Muscle layer of duodenum (tissue), 2 donors: ENCODE measurements around the gene HCN3.
"Not testable (repeated sequence)": the region's sequence is repeated elsewhere in the genome, so short reads cannot be mapped to it uniquely, and the experiment has no call there.

Source experiments
- H3K27ac ChIP-seq: one replicate; pipeline ENCODE4 v1.7.0; 2013; ENCODE audit warnings: mild to moderate bottlenecking, low read length
- H3K27me3 ChIP-seq: one replicate; pipeline ENCODE4 v1.7.0; 2013; ENCODE audit warnings: low read depth, mild to moderate bottlenecking, control low read depth, low read length
- H3K36me3 ChIP-seq, 2 donors: one replicate each; pipeline ENCODE4 v1.7.0; 2013; ENCODE audit warnings: low read length in 2 of 2, control low read depth in 1 of 2, mild to moderate bottlenecking in 1 of 2; ENCODE audit not compliant: insufficient read depth in 2 of 2, control insufficient read depth in 1 of 2
- H3K4me1 ChIP-seq, 2 donors: one replicate each; pipeline ENCODE4 v1.7.0; 2013; ENCODE audit warnings: low read length in 2 of 2, mild to moderate bottlenecking in 2 of 2, control low read depth in 1 of 2, moderate library complexity in 1 of 2; ENCODE audit not compliant: insufficient read depth in 2 of 2, control insufficient read depth in 1 of 2
- H3K4me3 ChIP-seq, 2 donors: one replicate each; pipeline ENCODE4 v1.7.0; 2013; ENCODE audit warnings: low read length in 2 of 2, low read depth in 1 of 2, mild to moderate bottlenecking in 1 of 2
- H3K9me3 ChIP-seq, 2 donors: one replicate each; pipeline ENCODE4 v1.7.0; 2013; ENCODE audit warnings: low read length in 2 of 2, control low read depth in 1 of 2, mild to moderate bottlenecking in 1 of 2; ENCODE audit not compliant: control insufficient read depth in 1 of 2
- donor health status: healthy.

Gene HCN3

GRCh38 chr1:155277070-155277901, at the start of gene HCN3:
Gene HCN3, plus strand, starts transcription at chr1:155277463. Its CDS starts 128 bp downstream, at chr1:155277591.
- Histone ChIP-seq H3K27me3 (no peaks in the 10 kb centered on the region), H3K27ac (no peak within 1 kb of the TSS), H3K9me3 (no peaks in the 10 kb centered on the region), H3K4me1 (peaks cover 0 to 21% of the 10 kb centered on the region in 2 donors), H3K36me3 (no peaks in the 10 kb centered on the region), H3K4me3 (peak within 1 kb of the TSS; percentile 60 to 84)

GRCh38 chr1:155228096-155228427, 49.2 kb upstream of the HCN3 start:
- no peaks in the 10 kb centered on the region for H3K27me3 ChIP-seq
- peak overlapping the region; percentile 71 to 73 for H3K4me3 ChIP-seq
- H3K27ac ChIP-seq: peak overlapping the region; percentile 93
- H3K36me3 ChIP-seq: no peaks in the 10 kb centered on the region
- H3K4me1 ChIP-seq: peaks cover 7 to 28% of the 10 kb centered on the region in 2 donors
- H3K9me3 ChIP-seq: no peaks in the 10 kb centered on the region

- H3K9me3 ChIP-seq, H3K27ac ChIP-seq, H3K4me3 ChIP-seq, H3K27me3 ChIP-seq, H3K36me3 ChIP-seq: not testable (repeated sequence)
- peaks cover 4 to 20% of the 10 kb centered on the region in 2 donors for H3K4me1 ChIP-seq
Observed at GRCh38 chr1:155231302-155231701, 46.0 kb upstream of the HCN3 start.

- not testable (repeated sequence) for H3K27ac ChIP-seq, H3K9me3 ChIP-seq, H3K4me3 ChIP-seq, H3K27me3 ChIP-seq
- Histone ChIP-seq H3K4me1 (peaks cover 4 to 16% of the 10 kb centered on the region in 2 donors), H3K36me3 (peaks cover 0 to 12% of the 10 kb centered on the region in 2 donors)
Observed at GRCh38 chr1:155232001-155232978, 45.0 kb upstream of the HCN3 start.

- H3K9me3 ChIP-seq, H3K4me3 ChIP-seq, H3K27me3 ChIP-seq, H3K4me1 ChIP-seq, H3K27ac ChIP-seq: not testable (repeated sequence)
- H3K36me3 ChIP-seq: peaks cover 0 to 17% of the 10 kb centered on the region in 2 donors
Observed at GRCh38 chr1:155233502-155233901, 43.8 kb upstream of the HCN3 start.

GRCh38 chr1:155235375-155235774, 41.9 kb upstream of the HCN3 start:
- H3K4me3 ChIP-seq, H3K27ac ChIP-seq, H3K9me3 ChIP-seq, H3K27me3 ChIP-seq, H3K4me1 ChIP-seq: not testable (repeated sequence)
- peaks cover 0 to 17% of the 10 kb centered on the region in 2 donors for H3K36me3 ChIP-seq

- Histone ChIP-seq H3K4me1 (peaks cover 4 to 15% of the 10 kb centered on the region in 2 donors), H3K36me3 (peaks cover 0 to 17% of the 10 kb centered on the region in 2 donors), H3K27me3 (no peaks in the 10 kb centered on the region), H3K9me3 (no peaks in the 10 kb centered on the region), H3K27ac (no peak overlapping the region), H3K4me3 (no peak overlapping the region)
Observed at GRCh38 chr1:155236451-155236850, 40.8 kb upstream of the HCN3 start.

GRCh38 chr1:155241069-155241679, 36.1 kb upstream of the HCN3 start:
- Histone ChIP-seq H3K36me3 (peaks cover 0 to 9% of the 10 kb centered on the region in 2 donors), H3K27ac (peak overlapping the region; percentile 63), H3K4me3 (peak overlapping the region; percentile 36 to 55)

GRCh38 chr1:155241841-155242264, 35.4 kb upstream of the HCN3 start:
- Histone ChIP-seq H3K4me1 (peaks cover 7 to 19% of the 10 kb centered on the region in 2 donors), H3K27me3 (no peaks in the 10 kb centered on the region), H3K9me3 (no peaks in the 10 kb centered on the region), H3K36me3 (peaks cover 0 to 5% of the 10 kb centered on the region in 2 donors), H3K4me3 (peak overlapping the region in 1 of 2 donors; percentile 55), H3K27ac (peak overlapping the region; percentile 63)

More at GRCh38 chr1:155241069-155241679, 36.1 kb upstream of the HCN3 start:
- Histone ChIP-seq H3K4me1 (peaks cover 7 to 19% of the 10 kb centered on the region in 2 donors), H3K9me3 (no peaks in the 10 kb centered on the region), H3K27me3 (no peaks in the 10 kb centered on the region)

- peak overlapping the region; percentile 31 to 67 for H3K4me3 ChIP-seq
- H3K9me3 ChIP-seq: no peaks in the 10 kb centered on the region
Observed at GRCh38 chr1:155242805-155243358, 34.4 kb upstream of the HCN3 start.

More at GRCh38 chr1:155242805-155243358, 34.4 kb upstream of the HCN3 start:
- no peaks in the 10 kb centered on the region for H3K27me3 ChIP-seq
- H3K4me1 ChIP-seq: peaks cover 7 to 19% of the 10 kb centered on the region in 2 donors
- H3K27ac ChIP-seq: peak overlapping the region; percentile 2
- peaks cover 3 to 12% of the 10 kb centered on the region in 2 donors for H3K36me3 ChIP-seq
